SK-N-SH treated with all-trans-retinoic acid at 6 μM for 48 hours (cell line): ENCODE results near the gene NOLC1.

Source experiments
- ATAC-seq: fragments of 200-7000 bp; cut with Tn5 transposase; 3 replicates; pipeline ENCODE4 v1.9.1; 2020; ENCODE audit warnings: mild to moderate bottlenecking, moderate library complexity
- ARNTL ChIP-seq: fragments of 450-650 bp; formaldehyde crosslinking; IDR thresholded peaks from 2 replicates; pipeline ENCODE4 v1.5.0; 2020; ENCODE audit warnings: low read depth, mild to moderate bottlenecking, moderate library complexity, borderline replicate concordance
- BACH2 ChIP-seq: fragments of 250-450 bp; sonication (Bioruptor Pico); IDR thresholded peaks from 2 replicates; pipeline ENCODE4 v1.9.0; 2021; ENCODE audit warnings: mild to moderate bottlenecking, borderline replicate concordance
- ESRRG ChIP-seq: fragments of 250-450 bp; sonication (Bioruptor Pico); IDR thresholded peaks from 2 replicates; pipeline ENCODE4 v1.6.1; 2021; ENCODE audit warnings: mild to moderate bottlenecking
- GLIS3 ChIP-seq: fragments of 250-450 bp; sonication (Bioruptor Pico); IDR thresholded peaks from 2 replicates; pipeline ENCODE4 v1.5.0; 2020; ENCODE audit warnings: mild to moderate bottlenecking, moderate library complexity
- ISL1 ChIP-seq: fragments of 250-450 bp; sonication (Bioruptor Pico); IDR thresholded peaks from 2 replicates; pipeline ENCODE4 v2.1.2; 2022; ENCODE audit warnings: mild to moderate bottlenecking, moderate library complexity
- OSR1 ChIP-seq: fragments of 250-450 bp; sonication (Bioruptor Pico); IDR thresholded peaks from 2 replicates; pipeline ENCODE4 v1.8.0; 2022; ENCODE audit warnings: moderate library complexity, mild to moderate bottlenecking, inconsistent platforms
- PPARA ChIP-seq: fragments of 250-450 bp; sonication (Bioruptor Pico); IDR thresholded peaks from 2 replicates; pipeline ENCODE4 v1.5.0; 2020; ENCODE audit warnings: mild to moderate bottlenecking, borderline replicate concordance
- RARB ChIP-seq: fragments of 250-450 bp; sonication (Bioruptor Pico); IDR thresholded peaks from 2 replicates; pipeline ENCODE4 v1.8.0; 2021; ENCODE audit warnings: mild to moderate bottlenecking, moderate library complexity
- SNAI2 ChIP-seq: fragments of 250-450 bp; sonication (Bioruptor Pico); IDR thresholded peaks from 2 replicates; pipeline ENCODE4 v1.5.0; 2020; ENCODE audit warnings: mild to moderate bottlenecking, moderate library complexity
- TCF4 ChIP-seq: fragments of 250-450 bp; sonication (Bioruptor Pico); IDR thresholded peaks from 2 replicates; pipeline ENCODE4 v1.8.0; 2021; ENCODE audit warnings: mild to moderate bottlenecking, moderate library complexity, borderline replicate concordance
- ZFP3 ChIP-seq: fragments of 250-450 bp; sonication (Bioruptor Pico); IDR thresholded peaks from 2 replicates; pipeline ENCODE4 v1.5.0; 2020; ENCODE audit warnings: mild to moderate bottlenecking, moderate library complexity
- ZFP30 ChIP-seq: fragments of 450-650 bp; formaldehyde crosslinking; IDR thresholded peaks from 2 replicates; pipeline ENCODE4 v1.5.0; 2022; ENCODE audit warnings: mild to moderate bottlenecking, moderate library complexity
- ZNF565 ChIP-seq: fragments of 450-650 bp; formaldehyde crosslinking; conservative IDR thresholded peaks from 2 replicates; pipeline ENCODE4 v1.5.0; 2020; ENCODE audit warnings: low read depth, mild to moderate bottlenecking, moderate library complexity
- ZNF8 ChIP-seq: fragments of 450-650 bp; formaldehyde crosslinking; IDR thresholded peaks from 2 replicates; pipeline ENCODE4 v1.5.0; 2020; ENCODE audit warnings: mild to moderate bottlenecking, moderate library complexity
- TF ChIP-seq, protein P1 (sequence below): fragments of 250-450 bp; sonication (Bioruptor Pico); IDR thresholded peaks from 2 replicates; pipeline ENCODE4 v1.8.0; 2021; ENCODE audit warnings: low read depth, mild to moderate bottlenecking, moderate library complexity, borderline replicate concordance
- TF ChIP-seq, protein P2 (sequence below): fragments of 250-450 bp; sonication (Bioruptor Pico); IDR thresholded peaks from 2 replicates; pipeline ENCODE4 v1.5.1; 2021; ENCODE audit warnings: mild to moderate bottlenecking, moderate library complexity
- TF ChIP-seq, protein P3 (sequence below): fragments of 250-450 bp; sonication (Bioruptor Pico); IDR thresholded peaks from 2 replicates; pipeline ENCODE4 v1.5.1; 2020; ENCODE audit warnings: low read depth, mild to moderate bottlenecking, moderate library complexity
- TF ChIP-seq, protein P4 (sequence below): fragments of 250-450 bp; sonication (Bioruptor Pico); IDR thresholded peaks from 2 replicates; pipeline ENCODE4 v1.5.0; 2020; ENCODE audit warnings: mild to moderate bottlenecking, moderate library complexity

Gene NOLC1

DNA sequence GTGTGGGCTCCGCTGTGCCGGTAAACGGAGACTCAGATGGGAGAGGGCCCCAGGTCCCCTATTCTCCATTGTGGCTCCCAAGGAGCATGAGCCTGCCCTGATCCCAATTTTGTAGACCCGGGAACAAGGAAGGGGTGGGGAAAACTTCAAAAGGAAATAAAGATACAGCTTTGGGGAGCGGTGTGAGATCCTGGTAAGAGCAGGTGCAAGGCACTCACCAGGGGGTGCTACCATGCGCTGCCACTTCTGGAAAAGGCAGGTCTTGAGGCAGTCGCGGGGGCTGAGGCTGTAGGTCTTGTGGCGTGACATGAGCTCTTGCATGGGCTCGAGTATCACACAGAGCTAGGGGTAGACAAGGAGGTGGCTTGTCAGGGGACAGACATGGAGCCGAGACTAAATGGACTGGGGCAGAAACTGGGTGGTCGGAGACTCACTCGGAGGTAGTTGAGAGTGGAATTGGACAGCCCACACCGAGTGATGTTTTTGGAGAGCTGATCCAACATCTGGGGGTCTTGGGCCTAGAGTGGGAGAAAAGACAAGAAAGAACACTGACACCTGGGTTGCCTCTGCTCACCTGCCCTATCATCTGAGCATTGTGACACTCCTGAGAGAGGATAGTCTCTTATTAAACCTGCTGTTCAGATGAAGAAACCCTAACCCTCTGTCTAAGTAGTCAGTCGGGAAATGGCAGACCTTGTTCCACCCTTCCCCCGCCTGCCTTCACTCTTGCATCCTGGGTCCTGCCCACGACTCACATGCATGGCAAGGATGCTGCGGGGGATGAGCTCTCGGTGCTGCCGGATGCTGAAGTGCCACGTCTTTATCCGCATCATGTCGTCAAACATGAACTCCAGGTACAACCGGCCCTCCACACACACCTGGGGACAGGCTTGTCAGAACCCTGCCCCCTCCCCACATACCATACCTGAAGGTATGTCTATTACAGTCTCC, 42.7 kb upstream of the NOLC1 start:
- TF ChIP-seq ZFP3 (CRISPR knock-in tag): no peak
- TF ChIP-seq SNAI2: no peak
- TF ChIP-seq, protein P1, sequence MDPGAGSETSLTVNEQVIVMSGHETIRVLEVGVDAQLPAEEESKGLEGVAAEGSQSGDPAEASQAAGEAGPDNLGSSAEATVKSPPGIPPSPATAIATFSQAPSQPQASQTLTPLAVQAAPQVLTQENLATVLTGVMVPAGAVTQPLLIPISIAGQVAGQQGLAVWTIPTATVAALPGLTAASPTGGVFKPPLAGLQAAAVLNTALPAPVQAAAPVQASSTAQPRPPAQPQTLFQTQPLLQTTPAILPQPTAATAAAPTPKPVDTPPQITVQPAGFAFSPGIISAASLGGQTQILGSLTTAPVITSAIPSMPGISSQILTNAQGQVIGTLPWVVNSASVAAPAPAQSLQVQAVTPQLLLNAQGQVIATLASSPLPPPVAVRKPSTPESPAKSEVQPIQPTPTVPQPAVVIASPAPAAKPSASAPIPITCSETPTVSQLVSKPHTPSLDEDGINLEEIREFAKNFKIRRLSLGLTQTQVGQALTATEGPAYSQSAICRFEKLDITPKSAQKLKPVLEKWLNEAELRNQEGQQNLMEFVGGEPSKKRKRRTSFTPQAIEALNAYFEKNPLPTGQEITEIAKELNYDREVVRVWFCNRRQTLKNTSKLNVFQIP: no peak
- TF ChIP-seq PPARA (CRISPR knock-in tag): no peak
- TF ChIP-seq ZNF8: no peak
- no peak for TF ChIP-seq GLIS3 (CRISPR knock-in tag)
- TF ChIP-seq ZNF565: no peak
- no peak for TF ChIP-seq OSR1 (CRISPR knock-in tag)
- no peak for TF ChIP-seq ZFP30 (CRISPR knock-in tag)
- TF ChIP-seq, protein P2, sequence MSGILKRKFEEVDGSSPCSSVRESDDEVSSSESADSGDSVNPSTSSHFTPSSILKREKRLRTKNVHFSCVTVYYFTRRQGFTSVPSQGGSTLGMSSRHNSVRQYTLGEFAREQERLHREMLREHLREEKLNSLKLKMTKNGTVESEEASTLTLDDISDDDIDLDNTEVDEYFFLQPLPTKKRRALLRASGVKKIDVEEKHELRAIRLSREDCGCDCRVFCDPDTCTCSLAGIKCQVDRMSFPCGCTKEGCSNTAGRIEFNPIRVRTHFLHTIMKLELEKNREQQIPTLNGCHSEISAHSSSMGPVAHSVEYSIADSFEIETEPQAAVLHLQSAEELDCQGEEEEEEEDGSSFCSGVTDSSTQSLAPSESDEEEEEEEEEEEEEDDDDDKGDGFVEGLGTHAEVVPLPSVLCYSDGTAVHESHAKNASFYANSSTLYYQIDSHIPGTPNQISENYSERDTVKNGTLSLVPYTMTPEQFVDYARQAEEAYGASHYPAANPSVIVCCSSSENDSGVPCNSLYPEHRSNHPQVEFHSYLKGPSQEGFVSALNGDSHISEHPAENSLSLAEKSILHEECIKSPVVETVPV (CRISPR knock-in tag): no peak
- ATAC-seq: no peak

DNA sequence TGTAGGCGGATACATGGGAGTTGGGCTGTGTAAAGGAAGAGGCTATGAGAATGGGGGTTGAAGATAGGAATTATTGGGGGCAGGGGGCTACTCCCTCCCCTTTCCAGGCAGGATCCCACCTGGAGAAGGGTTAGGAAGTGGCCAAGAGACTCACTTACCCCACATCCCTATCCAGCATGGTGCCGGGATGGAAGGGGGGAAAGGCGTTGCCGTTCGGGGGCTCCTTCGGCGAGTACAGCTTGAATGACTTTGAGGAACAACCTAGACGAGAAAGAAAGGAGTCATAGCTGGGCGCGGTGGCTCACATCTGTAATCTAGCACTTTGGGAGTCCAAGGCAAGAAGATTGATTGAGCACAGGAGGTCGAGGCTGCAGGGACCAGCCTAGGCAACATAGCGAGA, 40.9 kb upstream of the NOLC1 start:
- no peak for ATAC-seq
- TF ChIP-seq ZNF8 (no peak), OSR1 (CRISPR knock-in tag) (no peak), ESRRG (CRISPR knock-in tag) (no peak), TCF4 (no peak), SNAI2 (no peak), PPARA (CRISPR knock-in tag) (no peak), ISL1 (CRISPR knock-in tag) (no peak), BACH2 (CRISPR knock-in tag) (no peak), ZFP3 (CRISPR knock-in tag) (no peak)
- TF ChIP-seq, protein P3, sequence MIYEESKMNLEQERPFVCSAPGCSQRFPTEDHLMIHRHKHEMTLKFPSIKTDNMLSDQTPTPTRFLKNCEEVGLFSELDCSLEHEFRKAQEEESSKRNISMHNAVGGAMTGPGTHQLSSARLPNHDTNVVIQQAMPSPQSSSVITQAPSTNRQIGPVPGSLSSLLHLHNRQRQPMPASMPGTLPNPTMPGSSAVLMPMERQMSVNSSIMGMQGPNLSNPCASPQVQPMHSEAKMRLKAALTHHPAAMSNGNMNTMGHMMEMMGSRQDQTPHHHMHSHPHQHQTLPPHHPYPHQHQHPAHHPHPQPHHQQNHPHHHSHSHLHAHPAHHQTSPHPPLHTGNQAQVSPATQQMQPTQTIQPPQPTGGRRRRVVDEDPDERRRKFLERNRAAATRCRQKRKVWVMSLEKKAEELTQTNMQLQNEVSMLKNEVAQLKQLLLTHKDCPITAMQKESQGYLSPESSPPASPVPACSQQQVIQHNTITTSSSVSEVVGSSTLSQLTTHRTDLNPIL (CRISPR knock-in tag): no peak
- TF ChIP-seq, protein P4, sequence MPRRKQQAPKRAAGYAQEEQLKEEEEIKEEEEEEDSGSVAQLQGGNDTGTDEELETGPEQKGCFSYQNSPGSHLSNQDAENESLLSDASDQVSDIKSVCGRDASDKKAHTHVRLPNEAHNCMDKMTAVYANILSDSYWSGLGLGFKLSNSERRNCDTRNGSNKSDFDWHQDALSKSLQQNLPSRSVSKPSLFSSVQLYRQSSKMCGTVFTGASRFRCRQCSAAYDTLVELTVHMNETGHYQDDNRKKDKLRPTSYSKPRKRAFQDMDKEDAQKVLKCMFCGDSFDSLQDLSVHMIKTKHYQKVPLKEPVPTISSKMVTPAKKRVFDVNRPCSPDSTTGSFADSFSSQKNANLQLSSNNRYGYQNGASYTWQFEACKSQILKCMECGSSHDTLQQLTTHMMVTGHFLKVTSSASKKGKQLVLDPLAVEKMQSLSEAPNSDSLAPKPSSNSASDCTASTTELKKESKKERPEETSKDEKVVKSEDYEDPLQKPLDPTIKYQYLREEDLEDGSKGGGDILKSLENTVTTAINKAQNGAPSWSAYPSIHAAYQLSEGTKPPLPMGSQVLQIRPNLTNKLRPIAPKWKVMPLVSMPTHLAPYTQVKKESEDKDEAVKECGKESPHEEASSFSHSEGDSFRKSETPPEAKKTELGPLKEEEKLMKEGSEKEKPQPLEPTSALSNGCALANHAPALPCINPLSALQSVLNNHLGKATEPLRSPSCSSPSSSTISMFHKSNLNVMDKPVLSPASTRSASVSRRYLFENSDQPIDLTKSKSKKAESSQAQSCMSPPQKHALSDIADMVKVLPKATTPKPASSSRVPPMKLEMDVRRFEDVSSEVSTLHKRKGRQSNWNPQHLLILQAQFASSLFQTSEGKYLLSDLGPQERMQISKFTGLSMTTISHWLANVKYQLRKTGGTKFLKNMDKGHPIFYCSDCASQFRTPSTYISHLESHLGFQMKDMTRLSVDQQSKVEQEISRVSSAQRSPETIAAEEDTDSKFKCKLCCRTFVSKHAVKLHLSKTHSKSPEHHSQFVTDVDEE: no peak
- TF ChIP-seq, protein P1: no peak

DNA sequence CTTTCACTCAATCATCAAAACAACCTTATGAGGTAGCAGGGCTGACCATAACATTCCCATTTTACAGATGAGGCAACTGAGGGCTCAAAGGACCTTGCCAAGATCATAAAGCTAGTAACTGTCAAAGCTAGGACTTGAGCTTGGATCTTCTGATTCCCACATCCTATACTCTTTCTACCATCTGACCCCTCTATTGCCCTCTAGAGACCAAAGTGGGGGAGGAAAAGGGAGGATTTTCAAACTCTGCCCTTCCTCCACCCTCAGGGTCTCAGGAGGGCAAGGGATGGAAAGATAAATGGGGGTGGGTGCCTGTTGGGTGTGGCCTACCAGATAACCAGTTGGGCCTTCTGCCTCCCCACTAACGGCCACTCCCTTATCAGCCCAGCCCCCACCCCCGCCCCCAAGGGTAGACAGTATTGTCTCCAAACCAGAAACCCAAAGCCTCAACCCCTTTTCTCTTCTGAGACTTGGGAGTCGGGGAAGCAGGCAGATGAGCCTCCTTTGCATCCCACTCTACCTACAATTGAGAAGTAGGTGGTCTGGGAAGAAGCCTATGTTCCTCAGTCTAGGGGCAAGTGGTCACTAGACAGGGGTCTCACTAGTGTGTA, 39.9 kb upstream of the NOLC1 start:
- ATAC-seq: no peak
- TF ChIP-seq ARNTL (no peak), TCF4 (no peak), RARB (CRISPR knock-in tag) (no peak), ISL1 (CRISPR knock-in tag) (no peak)
- TF ChIP-seq, protein P1: no peak
